Vagina (tissue), 2 donors: ENCODE results near the gene NME9.

Experiments used
- POLR2A ChIP-seq, 2 donors: fragments of 450-650 bp; IDR thresholded peaks; one replicate each; pipeline ENCODE4 v1.6.1; 2017; ENCODE audit warnings: antibody characterized with exemption in 2 of 2, mild to moderate bottlenecking in 2 of 2, moderate library complexity in 2 of 2
- TF ChIP-seq, protein P1 (sequence below), 3 experiments: fragments of 450-650 bp in 2 of 3; fragments of 200-600 bp in 1 of 3; sonication (generic) in 1 of 3; IDR thresholded peaks; one replicate each; pipeline ENCODE4 v1.5.1; 2017 to 2019; ENCODE audit warnings: antibody characterized with exemption in 3 of 3, mild to moderate bottlenecking in 2 of 3, moderate library complexity in 2 of 3

DNA sequence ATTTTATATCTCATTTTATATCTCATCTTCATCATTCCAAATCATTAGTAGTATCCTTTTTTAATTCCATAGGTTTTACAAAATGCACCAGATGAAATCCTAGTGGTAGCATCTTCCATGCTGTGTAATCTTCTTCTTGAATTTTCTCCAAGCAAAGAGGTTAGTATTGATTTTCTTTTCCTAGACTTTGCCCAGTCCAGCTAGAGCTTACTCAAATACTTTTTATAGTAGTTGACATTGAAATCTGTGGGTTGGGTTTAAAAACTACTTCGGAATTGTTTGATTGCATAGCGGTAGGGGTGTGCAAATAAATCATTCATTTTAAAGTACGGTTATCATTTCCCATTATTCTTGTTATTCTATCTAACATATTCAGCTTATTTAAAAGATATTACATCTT lies 62.6 kb downstream of the NME9 start:
- TF ChIP-seq, protein P1, sequence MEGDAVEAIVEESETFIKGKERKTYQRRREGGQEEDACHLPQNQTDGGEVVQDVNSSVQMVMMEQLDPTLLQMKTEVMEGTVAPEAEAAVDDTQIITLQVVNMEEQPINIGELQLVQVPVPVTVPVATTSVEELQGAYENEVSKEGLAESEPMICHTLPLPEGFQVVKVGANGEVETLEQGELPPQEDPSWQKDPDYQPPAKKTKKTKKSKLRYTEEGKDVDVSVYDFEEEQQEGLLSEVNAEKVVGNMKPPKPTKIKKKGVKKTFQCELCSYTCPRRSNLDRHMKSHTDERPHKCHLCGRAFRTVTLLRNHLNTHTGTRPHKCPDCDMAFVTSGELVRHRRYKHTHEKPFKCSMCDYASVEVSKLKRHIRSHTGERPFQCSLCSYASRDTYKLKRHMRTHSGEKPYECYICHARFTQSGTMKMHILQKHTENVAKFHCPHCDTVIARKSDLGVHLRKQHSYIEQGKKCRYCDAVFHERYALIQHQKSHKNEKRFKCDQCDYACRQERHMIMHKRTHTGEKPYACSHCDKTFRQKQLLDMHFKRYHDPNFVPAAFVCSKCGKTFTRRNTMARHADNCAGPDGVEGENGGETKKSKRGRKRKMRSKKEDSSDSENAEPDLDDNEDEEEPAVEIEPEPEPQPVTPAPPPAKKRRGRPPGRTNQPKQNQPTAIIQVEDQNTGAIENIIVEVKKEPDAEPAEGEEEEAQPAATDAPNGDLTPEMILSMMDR (IDR thresholded peaks at IDR 0.05): no peak
- TF ChIP-seq POLR2A (IDR thresholded peaks at IDR 0.05): no peak
